Activated naive CD8-positive, alpha-beta T cell treated with anti-CD3 and anti-CD28 coated beads for 36 hours (primary cell): ENCODE data around the gene PDGFB. TPM values are rescaled to one million over a fixed set of nuclear protein-coding genes. Genes with fewer than 3 reads are reported as not detected.

Experiments used
- DNase-seq: peaks from one replicate; pipeline ENCODE4 v3.0.0; 2021
- H3K27ac Mint-ChIP-seq: one replicate; pipeline ENCODE4 v1.8.0; 2022; ENCODE audit warnings: mild to moderate bottlenecking, moderate library complexity, mixed read lengths
- H3K27me3 Mint-ChIP-seq: one replicate; pipeline ENCODE4 v1.8.0; 2022; ENCODE audit warnings: mild to moderate bottlenecking, mixed read lengths
- H3K36me3 Mint-ChIP-seq: one replicate; pipeline ENCODE4 v1.8.0; 2021; ENCODE audit warnings: mild to moderate bottlenecking, mixed read lengths
- H3K4me1 Mint-ChIP-seq: one replicate; pipeline ENCODE4 v1.8.0; 2021; ENCODE audit warnings: mixed read lengths
- H3K4me3 Mint-ChIP-seq: one replicate; pipeline ENCODE4 v1.8.0; 2022; ENCODE audit warnings: mild to moderate bottlenecking, moderate library complexity, mixed read lengths
- H3K9me3 Mint-ChIP-seq: one replicate; pipeline ENCODE4 v1.8.0; 2022; ENCODE audit warnings: mixed read lengths
- total RNA-seq, 2 experiments: library from RNA; stranded (reverse); gene quantifications; one replicate each; pipeline ENCODE4 v1.2.3, GENCODE V29; 2021

PDGFB gene
- total RNA-seq, 2 experiments from 2014 or later, result 0.35 to 0.40 TPM

DNA sequence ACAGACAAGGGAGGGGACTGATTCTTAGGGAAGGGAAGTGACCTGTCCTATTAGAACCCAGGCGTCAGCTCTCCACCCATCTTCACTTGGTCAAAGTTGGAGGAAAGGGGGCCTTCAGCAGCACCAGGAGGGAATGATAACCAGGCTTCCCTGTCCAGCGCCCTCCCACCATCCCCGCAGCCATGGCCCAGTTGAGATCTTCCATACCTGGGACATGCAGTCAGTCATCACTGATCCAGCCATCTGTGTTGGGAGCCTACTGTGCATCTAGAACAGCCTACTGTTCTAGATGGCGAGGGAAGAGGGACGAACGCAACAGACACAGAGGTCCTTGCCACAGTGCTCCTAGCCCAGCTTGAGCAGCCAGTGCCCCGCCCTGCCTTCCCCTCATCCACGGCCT, 40.6 kb downstream of the PDGFB start:
- Mint-ChIP-seq H3K4me1 (peaks cover 21% of the 10 kb centered on the region), H3K27me3 (no peaks in the 10 kb centered on the region), H3K27ac (no peak overlapping the region), H3K9me3 (no peaks in the 10 kb centered on the region), H3K4me3 (no peak overlapping the region), H3K36me3 (no peaks in the 10 kb centered on the region)
- no peak for DNase-seq

- Mint-ChIP-seq H3K4me1 (no peaks in the 10 kb centered on the region), H3K27me3 (no peaks in the 10 kb centered on the region), H3K9me3 (peaks cover 11% of the 10 kb centered on the region), H3K27ac (peak overlapping the region; percentile 16), H3K36me3 (no peaks in the 10 kb centered on the region), H3K4me3 (no peak overlapping the region)
- no peak for DNase-seq
These were observed 47.2 kb downstream of the PDGFB start for GRCh38 chr22:39197578-39197977.

DNA sequence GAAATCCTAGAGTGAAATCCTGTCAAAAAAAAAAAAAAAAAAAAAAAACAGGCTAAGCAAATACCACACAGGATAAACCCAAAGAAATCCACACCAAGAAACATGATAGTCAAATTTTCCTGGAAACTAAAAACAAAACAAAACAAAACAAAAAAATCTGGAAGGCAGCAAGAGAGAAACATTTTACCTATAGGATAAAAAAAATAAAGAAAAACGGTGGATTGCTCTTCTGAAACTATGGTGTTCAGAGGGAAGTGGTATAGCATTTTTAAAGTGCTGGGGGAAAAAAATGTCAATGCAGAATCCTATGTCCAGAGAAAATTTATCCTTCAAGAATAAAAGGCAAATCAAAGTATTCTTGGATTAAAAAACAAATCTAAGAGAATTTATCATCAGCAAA, 50.7 kb downstream of the PDGFB start:
- Mint-ChIP-seq H3K4me1 (no peaks in the 10 kb centered on the region), H3K9me3 (peaks cover 11% of the 10 kb centered on the region), H3K4me3 (no peak overlapping the region), H3K36me3 (no peaks in the 10 kb centered on the region), H3K27ac (no peak overlapping the region), H3K27me3 (no peaks in the 10 kb centered on the region)
- no peak for DNase-seq

DNA sequence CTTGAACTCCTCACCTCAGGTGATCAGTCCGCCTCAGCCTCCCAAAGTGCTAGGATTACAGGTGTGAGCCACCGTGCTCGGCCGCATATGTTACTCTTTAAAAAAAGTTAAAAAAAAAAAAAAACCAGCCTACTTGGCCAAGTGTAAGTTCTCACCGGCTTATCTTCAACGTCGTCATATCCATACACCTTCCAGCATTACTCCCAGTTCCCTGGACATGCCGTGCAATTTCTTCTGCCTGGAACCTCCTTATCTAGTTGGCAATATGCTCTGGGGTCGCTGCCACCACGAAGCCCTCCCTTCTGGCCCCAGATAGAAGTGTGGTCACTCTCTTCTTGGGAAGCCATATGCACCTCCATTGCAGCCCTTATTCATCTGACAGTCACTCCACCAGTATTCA, 56.0 kb downstream of the PDGFB start:
- H3K36me3 Mint-ChIP-seq, result no peaks in the 10 kb centered on the region
- no peak for DNase-seq
- H3K4me1 Mint-ChIP-seq, result no peaks in the 10 kb centered on the region
- no peaks in the 10 kb centered on the region for H3K9me3 Mint-ChIP-seq
- no peak overlapping the region for H3K4me3 Mint-ChIP-seq
- no peak overlapping the region for H3K27ac Mint-ChIP-seq
- H3K27me3 Mint-ChIP-seq, result no peaks in the 10 kb centered on the region

GRCh38 chr22:39185601-39186012, 59.2 kb downstream of the PDGFB start:
- Mint-ChIP-seq H3K9me3 (no peaks in the 10 kb centered on the region), H3K4me1 (no peaks in the 10 kb centered on the region), H3K27me3 (no peaks in the 10 kb centered on the region), H3K4me3 (no peak overlapping the region), H3K36me3 (no peaks in the 10 kb centered on the region), H3K27ac (no peak overlapping the region)
- no peak for DNase-seq

GRCh38 chr22:39184586-39185577, 59.9 kb downstream of the PDGFB start:
- H3K27ac Mint-ChIP-seq, result no peak overlapping the region
- H3K4me3 Mint-ChIP-seq, result no peak overlapping the region
- no peaks in the 10 kb centered on the region for H3K27me3 Mint-ChIP-seq
- no peaks in the 10 kb centered on the region for H3K36me3 Mint-ChIP-seq
- H3K9me3 Mint-ChIP-seq, result no peaks in the 10 kb centered on the region
- DNase-seq, result no peak
- no peaks in the 10 kb centered on the region for H3K4me1 Mint-ChIP-seq

DNA sequence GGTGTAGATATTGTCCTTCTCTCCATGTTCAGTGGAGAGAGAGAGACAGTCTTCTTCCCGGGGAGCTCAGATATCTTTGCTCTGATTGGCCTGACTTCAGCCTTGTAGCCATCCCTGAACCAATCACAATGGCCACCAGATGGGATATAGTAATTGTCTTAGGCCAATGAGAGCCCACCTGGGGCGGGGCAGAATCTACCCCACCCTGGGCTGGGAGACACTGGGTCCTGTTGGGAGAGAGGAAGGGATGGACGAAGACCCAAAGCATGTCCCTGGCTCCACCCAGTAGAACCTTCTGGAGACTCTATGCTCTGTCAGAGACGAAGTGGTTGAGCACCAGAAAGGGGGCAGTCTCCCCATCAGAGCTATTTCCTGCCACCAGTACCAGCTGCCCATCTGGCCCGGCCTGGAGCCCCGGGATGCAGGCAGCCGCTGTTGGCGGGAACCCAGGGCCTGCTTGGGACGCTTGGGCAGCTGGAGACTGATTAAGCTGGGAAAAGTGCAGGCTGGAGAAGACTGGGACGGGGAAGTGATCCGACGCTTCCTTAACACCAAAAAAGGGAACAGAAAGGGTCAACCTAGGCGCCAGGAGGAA, 60.7 kb downstream of the PDGFB start:
- no peaks in the 10 kb centered on the region for H3K27me3 Mint-ChIP-seq
- no peaks in the 10 kb centered on the region for H3K9me3 Mint-ChIP-seq
- no peak overlapping the region for H3K27ac Mint-ChIP-seq
- H3K36me3 Mint-ChIP-seq, result no peaks in the 10 kb centered on the region
- H3K4me1 Mint-ChIP-seq, result no peaks in the 10 kb centered on the region
- no peak overlapping the region for H3K4me3 Mint-ChIP-seq
- DNase-seq, result no peak

DNA sequence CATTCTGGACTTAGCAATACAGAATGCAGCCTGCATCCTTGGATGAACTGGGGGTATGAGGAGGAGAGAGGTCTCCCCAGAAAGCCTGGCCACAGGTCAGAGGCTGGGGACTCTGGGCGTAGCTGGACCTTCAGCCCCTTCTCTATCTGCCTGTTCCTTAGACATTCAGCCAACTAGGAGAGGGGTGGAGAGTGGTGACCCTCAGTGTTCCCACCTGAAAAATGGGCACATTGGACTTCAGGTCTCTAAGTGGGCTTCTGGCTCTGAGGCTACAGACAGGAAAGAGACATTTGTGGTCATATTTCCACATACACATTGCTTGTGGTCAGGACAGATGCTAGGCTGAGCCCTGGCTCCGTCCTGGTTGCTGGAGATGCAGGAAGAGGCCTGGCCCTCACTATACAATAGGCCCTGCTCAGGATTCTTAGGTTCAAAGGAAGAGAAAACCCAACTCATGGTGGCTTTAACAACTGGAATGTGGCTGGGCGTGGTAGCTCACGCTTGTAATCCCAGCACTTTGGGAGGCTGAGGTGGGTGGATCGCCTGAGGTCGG, 62.2 kb downstream of the PDGFB start:
- no peaks in the 10 kb centered on the region for H3K27me3 Mint-ChIP-seq

GRCh38 chr22:39181778-39182177, 63.0 kb downstream of the PDGFB start:
- H3K4me1 Mint-ChIP-seq, result peaks cover 2% of the 10 kb centered on the region
- no peak overlapping the region for H3K4me3 Mint-ChIP-seq
- no peaks in the 10 kb centered on the region for H3K9me3 Mint-ChIP-seq
- H3K36me3 Mint-ChIP-seq, result no peaks in the 10 kb centered on the region
- H3K27me3 Mint-ChIP-seq, result no peaks in the 10 kb centered on the region
- H3K27ac Mint-ChIP-seq, result no peak overlapping the region
- DNase-seq, result no peak

More for the DNA sequence above, 62.2 kb downstream of the PDGFB start:
- no peaks in the 10 kb centered on the region for H3K36me3 Mint-ChIP-seq
- no peak overlapping the region for H3K4me3 Mint-ChIP-seq
- no peak for DNase-seq
- H3K27ac Mint-ChIP-seq, result no peak overlapping the region
- peaks cover 1% of the 10 kb centered on the region for H3K4me1 Mint-ChIP-seq
- H3K9me3 Mint-ChIP-seq, result no peaks in the 10 kb centered on the region

DNA sequence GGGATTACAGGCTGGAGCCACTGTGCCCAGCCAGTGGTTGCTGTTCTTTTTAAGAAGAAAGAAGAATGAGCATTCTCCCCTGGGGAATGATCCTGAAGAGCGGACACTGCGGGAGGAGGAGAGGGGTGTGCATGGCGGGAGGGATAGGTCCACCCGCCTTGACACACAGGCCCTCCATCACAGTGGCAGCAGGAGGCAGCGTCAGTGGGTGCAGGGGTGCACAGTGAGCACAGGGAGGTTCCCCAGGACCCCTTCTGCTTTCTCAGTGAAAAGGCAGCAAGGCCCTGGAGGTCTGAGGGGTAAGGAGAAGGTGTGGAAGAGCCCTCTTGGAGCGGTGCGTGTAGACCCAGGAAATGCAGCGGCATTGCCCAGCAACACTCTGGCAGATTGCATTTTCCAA, 63.4 kb downstream of the PDGFB start:
- no peak overlapping the region for H3K4me3 Mint-ChIP-seq
- no peaks in the 10 kb centered on the region for H3K27me3 Mint-ChIP-seq
- no peaks in the 10 kb centered on the region for H3K9me3 Mint-ChIP-seq
- peaks cover 2% of the 10 kb centered on the region for H3K4me1 Mint-ChIP-seq
- no peaks in the 10 kb centered on the region for H3K36me3 Mint-ChIP-seq
- H3K27ac Mint-ChIP-seq, result no peak overlapping the region
- no peak for DNase-seq

DNA sequence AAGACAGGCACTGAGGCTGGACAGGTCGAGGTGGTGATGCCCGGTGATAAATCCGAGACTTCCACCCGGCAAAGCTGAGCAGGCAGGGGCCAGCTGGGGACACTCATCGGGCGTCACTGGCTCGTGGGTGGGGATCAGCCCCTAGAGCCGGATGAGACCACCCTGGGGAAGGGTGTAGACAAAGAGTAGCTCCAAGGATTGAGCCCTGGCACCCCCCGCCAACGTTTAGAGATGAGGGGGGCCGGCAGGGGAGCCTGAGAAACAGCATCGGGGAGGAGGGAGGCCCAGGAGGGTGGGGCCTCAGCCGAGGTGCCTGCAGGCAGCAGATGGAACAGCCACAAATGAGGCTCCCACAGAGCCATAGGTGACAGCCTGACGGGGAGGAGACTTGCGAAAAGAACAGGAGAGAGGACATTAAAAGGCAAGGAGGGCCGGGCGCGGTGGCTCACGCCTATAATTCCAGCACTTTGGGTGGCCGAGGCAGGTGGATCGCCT, 64.9 kb downstream of the PDGFB start:
- Mint-ChIP-seq H3K4me3 (no peak overlapping the region), H3K9me3 (no peaks in the 10 kb centered on the region), H3K27ac (no peak overlapping the region), H3K4me1 (peaks cover 4% of the 10 kb centered on the region), H3K27me3 (no peaks in the 10 kb centered on the region), H3K36me3 (no peaks in the 10 kb centered on the region)
- no peak for DNase-seq

GRCh38 chr22:39179401-39179827, 65.4 kb downstream of the PDGFB start:
- no peaks in the 10 kb centered on the region for H3K27me3 Mint-ChIP-seq
- H3K36me3 Mint-ChIP-seq, result no peaks in the 10 kb centered on the region
- H3K4me1 Mint-ChIP-seq, result peaks cover 8% of the 10 kb centered on the region
- H3K4me3 Mint-ChIP-seq, result no peak overlapping the region
- no peak overlapping the region for H3K27ac Mint-ChIP-seq
- no peak for DNase-seq
- H3K9me3 Mint-ChIP-seq, result no peaks in the 10 kb centered on the region

DNA sequence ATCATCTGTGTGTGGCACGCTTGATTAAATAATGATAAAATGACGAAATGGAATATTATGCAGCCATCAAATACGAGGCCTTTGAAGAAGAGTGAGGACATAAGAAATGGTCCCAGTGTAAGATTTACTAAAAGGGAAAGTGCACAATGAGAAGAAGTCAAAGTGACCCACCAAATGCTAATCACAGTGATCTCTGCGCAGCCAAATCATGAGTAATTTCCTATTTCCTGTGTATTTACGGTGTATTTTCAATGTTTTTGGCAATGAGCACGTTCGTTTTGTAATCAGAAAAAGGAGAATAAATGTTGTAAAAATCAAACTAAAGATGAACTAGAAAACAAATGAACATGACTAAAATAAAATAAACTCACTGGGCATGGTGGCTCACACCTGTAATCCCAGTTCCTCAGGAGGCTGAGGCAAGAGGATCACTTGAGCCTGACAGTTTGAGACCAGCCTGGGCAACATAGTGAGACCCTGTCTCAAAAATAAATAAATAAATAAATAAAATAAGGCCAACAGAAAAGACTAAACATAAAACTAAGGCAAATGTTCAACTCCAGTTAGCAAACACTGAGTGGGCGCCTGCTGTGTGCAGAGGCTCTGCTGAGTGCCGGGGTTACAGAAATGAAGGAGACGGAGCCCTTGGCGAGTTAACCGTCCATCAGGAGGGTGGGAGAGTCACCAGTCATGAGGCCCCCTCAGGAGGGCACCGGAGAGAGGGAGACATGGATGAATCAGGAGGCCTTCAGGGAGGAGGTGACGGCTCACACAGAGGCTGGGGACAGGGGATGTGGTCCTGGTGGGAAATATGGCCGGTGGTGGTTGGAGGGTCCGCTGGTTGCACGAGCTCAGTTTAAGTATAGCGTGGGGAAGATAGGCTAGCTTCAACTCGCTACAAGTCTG, 66.3 kb downstream of the PDGFB start:
- Mint-ChIP-seq H3K4me1 (peaks cover 18% of the 10 kb centered on the region), H3K27ac (no peak overlapping the region), H3K27me3 (no peaks in the 10 kb centered on the region), H3K4me3 (no peak overlapping the region), H3K9me3 (no peaks in the 10 kb centered on the region), H3K36me3 (no peaks in the 10 kb centered on the region)
- no peak for DNase-seq

GRCh38 chr22:39177791-39178190, 67.0 kb downstream of the PDGFB start:
- Mint-ChIP-seq H3K27me3 (no peaks in the 10 kb centered on the region), H3K4me1 (peaks cover 25% of the 10 kb centered on the region), H3K9me3 (no peaks in the 10 kb centered on the region), H3K4me3 (no peak overlapping the region), H3K36me3 (no peaks in the 10 kb centered on the region), H3K27ac (no peak overlapping the region)
- no peak for DNase-seq

DNA sequence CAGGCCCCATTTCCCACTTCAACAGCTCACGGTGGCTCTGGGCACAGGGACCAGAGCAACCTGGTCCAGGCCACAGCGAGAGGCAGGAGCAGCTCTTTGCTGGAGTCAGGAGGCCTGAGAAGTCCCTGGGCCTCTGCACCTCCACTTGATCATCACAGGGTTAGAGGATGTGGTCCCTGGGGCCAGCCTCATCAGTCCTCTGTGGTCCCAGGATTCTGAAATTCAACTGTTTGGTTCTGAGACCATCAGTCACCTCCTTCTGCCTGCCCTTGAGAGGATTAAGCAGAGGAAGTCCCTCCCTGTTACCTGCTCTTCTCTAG, 67.4 kb downstream of the PDGFB start:
- Mint-ChIP-seq H3K4me3 (no peak overlapping the region), H3K27me3 (no peaks in the 10 kb centered on the region), H3K36me3 (no peaks in the 10 kb centered on the region), H3K27ac (no peak overlapping the region), H3K9me3 (no peaks in the 10 kb centered on the region), H3K4me1 (peaks cover 26% of the 10 kb centered on the region)
- no peak for DNase-seq
